Gastroesophageal sphincter (tissue), 3 donors: ENCODE measurements around the gene MYH14.

Experiments
- EP300 ChIP-seq: sonication (generic); formaldehyde crosslinking; IDR thresholded peaks from one replicate; pipeline ENCODE4 v1.6.1; 2017; ENCODE audit warnings: antibody characterized with exemption, mild to moderate bottlenecking
- POLR2A ChIP-seq, 2 donors: fragments of 450-650 bp; IDR thresholded peaks; one replicate each; pipeline ENCODE4 v1.6.1; 2017; ENCODE audit warnings: antibody characterized with exemption in 2 of 2, mild to moderate bottlenecking in 2 of 2, moderate library complexity in 1 of 2
- TF ChIP-seq, protein P1 (sequence below), 4 experiments: fragments of 200-600 bp in 2 of 4; fragments of 450-650 bp in 2 of 4; sonication (generic) in 1 of 4; IDR thresholded peaks; one replicate each; pipeline ENCODE4 v1.5.1; 2017 to 2019; ENCODE audit warnings: antibody characterized with exemption in 4 of 4, mild to moderate bottlenecking in 2 of 4, moderate library complexity in 2 of 4

DNA sequence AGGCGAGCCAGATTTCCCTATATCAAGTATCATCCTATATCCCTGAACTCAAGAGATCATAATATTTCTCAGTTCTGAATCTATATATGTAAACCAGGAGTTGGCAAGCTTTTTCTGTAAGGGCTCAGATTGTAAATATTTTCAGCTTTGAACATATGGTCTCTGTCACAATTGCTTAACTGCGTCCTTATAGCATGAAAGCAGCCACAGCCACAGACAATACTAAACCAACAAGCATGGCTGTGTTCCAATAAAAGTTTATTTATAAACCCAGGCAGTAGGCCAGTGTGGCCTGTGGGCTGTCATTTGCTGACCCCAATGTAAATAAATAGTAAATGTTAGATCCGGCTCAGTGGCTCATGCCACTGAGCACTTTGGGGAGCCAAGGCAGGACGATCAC, 12.2 kb upstream of the MYH14 start:
- TF ChIP-seq, protein P1, sequence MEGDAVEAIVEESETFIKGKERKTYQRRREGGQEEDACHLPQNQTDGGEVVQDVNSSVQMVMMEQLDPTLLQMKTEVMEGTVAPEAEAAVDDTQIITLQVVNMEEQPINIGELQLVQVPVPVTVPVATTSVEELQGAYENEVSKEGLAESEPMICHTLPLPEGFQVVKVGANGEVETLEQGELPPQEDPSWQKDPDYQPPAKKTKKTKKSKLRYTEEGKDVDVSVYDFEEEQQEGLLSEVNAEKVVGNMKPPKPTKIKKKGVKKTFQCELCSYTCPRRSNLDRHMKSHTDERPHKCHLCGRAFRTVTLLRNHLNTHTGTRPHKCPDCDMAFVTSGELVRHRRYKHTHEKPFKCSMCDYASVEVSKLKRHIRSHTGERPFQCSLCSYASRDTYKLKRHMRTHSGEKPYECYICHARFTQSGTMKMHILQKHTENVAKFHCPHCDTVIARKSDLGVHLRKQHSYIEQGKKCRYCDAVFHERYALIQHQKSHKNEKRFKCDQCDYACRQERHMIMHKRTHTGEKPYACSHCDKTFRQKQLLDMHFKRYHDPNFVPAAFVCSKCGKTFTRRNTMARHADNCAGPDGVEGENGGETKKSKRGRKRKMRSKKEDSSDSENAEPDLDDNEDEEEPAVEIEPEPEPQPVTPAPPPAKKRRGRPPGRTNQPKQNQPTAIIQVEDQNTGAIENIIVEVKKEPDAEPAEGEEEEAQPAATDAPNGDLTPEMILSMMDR (IDR thresholded peaks at IDR 0.05): no peak
- no peak for TF ChIP-seq POLR2A (IDR thresholded peaks at IDR 0.05)
- no peak for TF ChIP-seq EP300
